ENCODE results near the gene LCLAT1.

DNA sequence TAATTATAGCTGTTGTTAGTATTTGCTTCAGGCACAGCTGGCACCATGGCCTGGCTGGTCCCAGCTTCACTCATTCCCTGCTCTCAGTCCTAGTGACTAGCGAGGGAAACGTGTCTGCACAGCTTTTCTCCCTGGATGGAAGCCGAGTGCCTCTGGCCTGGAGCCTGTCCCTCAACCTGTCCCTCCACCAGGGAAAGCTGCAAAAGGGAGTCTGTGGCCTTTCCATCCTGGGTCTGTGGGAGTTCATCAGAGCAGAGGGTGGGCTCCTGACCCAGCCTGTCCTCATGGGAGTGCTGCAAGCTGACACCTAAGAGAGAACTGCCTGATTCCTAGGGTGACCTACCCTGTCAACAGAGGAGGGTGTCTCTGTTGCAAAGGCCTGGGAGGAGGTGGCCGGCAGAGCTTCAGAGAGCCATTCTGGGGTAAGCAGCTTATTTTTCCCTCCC is 241.9 kb downstream of the LCLAT1 start:
- TF ChIP-seq, protein P1, sequence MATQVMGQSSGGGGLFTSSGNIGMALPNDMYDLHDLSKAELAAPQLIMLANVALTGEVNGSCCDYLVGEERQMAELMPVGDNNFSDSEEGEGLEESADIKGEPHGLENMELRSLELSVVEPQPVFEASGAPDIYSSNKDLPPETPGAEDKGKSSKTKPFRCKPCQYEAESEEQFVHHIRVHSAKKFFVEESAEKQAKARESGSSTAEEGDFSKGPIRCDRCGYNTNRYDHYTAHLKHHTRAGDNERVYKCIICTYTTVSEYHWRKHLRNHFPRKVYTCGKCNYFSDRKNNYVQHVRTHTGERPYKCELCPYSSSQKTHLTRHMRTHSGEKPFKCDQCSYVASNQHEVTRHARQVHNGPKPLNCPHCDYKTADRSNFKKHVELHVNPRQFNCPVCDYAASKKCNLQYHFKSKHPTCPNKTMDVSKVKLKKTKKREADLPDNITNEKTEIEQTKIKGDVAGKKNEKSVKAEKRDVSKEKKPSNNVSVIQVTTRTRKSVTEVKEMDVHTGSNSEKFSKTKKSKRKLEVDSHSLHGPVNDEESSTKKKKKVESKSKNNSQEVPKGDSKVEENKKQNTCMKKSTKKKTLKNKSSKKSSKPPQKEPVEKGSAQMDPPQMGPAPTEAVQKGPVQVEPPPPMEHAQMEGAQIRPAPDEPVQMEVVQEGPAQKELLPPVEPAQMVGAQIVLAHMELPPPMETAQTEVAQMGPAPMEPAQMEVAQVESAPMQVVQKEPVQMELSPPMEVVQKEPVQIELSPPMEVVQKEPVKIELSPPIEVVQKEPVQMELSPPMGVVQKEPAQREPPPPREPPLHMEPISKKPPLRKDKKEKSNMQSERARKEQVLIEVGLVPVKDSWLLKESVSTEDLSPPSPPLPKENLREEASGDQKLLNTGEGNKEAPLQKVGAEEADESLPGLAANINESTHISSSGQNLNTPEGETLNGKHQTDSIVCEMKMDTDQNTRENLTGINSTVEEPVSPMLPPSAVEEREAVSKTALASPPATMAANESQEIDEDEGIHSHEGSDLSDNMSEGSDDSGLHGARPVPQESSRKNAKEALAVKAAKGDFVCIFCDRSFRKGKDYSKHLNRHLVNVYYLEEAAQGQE (IDR thresholded peaks at IDR 0.05; ENCODE audit: insufficient replicate concordance, low read depth), result no peak
- TF ChIP-seq POLR2AphosphoS5 (IDR thresholded peaks at IDR 0.05; ENCODE audit: low read depth) (no peak), GABPA (IDR thresholded peaks at IDR 0.05; ENCODE audit: low read depth) (no peak), SPI1 (IDR thresholded peaks at IDR 0.05; ENCODE audit: borderline replicate concordance, low read depth) (no peak)
- TF ChIP-seq, protein P2, sequence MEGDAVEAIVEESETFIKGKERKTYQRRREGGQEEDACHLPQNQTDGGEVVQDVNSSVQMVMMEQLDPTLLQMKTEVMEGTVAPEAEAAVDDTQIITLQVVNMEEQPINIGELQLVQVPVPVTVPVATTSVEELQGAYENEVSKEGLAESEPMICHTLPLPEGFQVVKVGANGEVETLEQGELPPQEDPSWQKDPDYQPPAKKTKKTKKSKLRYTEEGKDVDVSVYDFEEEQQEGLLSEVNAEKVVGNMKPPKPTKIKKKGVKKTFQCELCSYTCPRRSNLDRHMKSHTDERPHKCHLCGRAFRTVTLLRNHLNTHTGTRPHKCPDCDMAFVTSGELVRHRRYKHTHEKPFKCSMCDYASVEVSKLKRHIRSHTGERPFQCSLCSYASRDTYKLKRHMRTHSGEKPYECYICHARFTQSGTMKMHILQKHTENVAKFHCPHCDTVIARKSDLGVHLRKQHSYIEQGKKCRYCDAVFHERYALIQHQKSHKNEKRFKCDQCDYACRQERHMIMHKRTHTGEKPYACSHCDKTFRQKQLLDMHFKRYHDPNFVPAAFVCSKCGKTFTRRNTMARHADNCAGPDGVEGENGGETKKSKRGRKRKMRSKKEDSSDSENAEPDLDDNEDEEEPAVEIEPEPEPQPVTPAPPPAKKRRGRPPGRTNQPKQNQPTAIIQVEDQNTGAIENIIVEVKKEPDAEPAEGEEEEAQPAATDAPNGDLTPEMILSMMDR (IDR thresholded peaks at IDR 0.05; ENCODE audit: insufficient read depth, low read length), result no peak

Measured in HL-60 (cell line).